Ovary (tissue), 9 donors: ENCODE results near the gene ABL2. TPM values are rescaled to one million over a fixed set of nuclear protein-coding genes. Genes with fewer than 3 reads are reported as not detected.

Source experiments
- DNase-seq, 5 donors: peaks; one replicate each; pipeline ENCODE4 v3.0.0-alpha.2; 2019 to 2020
- H3K27ac ChIP-seq, 2 donors: fragments of 200-600 bp; one replicate each; pipeline versions ENCODE4 v1.5.1 to v1.8.0; 2019 to 2022
- H3K27me3 ChIP-seq: fragments of 200-600 bp; one replicate; pipeline ENCODE4 v1.8.0; 2022
- H3K36me3 ChIP-seq: fragments of 200-600 bp; sonication (generic); one replicate; pipeline ENCODE4 v1.5.1; 2019
- H3K4me1 ChIP-seq: one replicate; pipeline ENCODE4 v1.8.1; 2013; ENCODE audit warnings: mild to moderate bottlenecking, moderate library complexity; ENCODE audit not compliant: insufficient read depth
- H3K4me3 ChIP-seq: fragments of 200-600 bp; sonication (generic); one replicate; pipeline ENCODE4 v1.5.1; 2017
- H3K9me3 ChIP-seq, 2 donors: fragments of 200-600 bp in 1 of 2; sonication (generic) in 1 of 2; one replicate each; pipeline versions ENCODE4 v1.5.1 to v1.8.1; 2013 to 2019; ENCODE audit warnings: mild to moderate bottlenecking in 1 of 2, moderate library complexity in 1 of 2
- CTCF ChIP-seq, 3 donors: fragments of 450-650 bp in 2 of 3; fragments of 200-600 bp in 1 of 3; IDR thresholded peaks; one replicate each; pipeline versions ENCODE4 v1.5.1 to v1.8.0; 2016 to 2022; ENCODE audit warnings: antibody characterized with exemption in 3 of 3, mild to moderate bottlenecking in 1 of 3
- EP300 ChIP-seq: sonication (generic); formaldehyde crosslinking; IDR thresholded peaks from one replicate; pipeline ENCODE4 v1.6.1; 2017; ENCODE audit warnings: antibody characterized with exemption
- POLR2A ChIP-seq: fragments of 450-650 bp; IDR thresholded peaks from one replicate; pipeline ENCODE4 v1.6.1; 2017; ENCODE audit warnings: antibody characterized with exemption, mild to moderate bottlenecking, moderate library complexity
- WGBS, 3 donors: extraction: QIAGEN DNeasy Blood & Tissue Kit in 1 of 3; methylation state at CpG; one replicate each; pipeline versions ENCODE4 v1.1.5 to v1.1.7; 2013 to 2017; 5-methylcytosine and 5-hydroxymethylcytosine counted together
- intact Hi-C, 4 donors: fragments of 100-400 bp; cut with DNase I; formaldehyde crosslinking; loops; one replicate each; pipeline versions ENCODE4 v1.11.0 to v1.15.1; 2022 to 2023
- polyA plus RNA-seq, 2 donors: library from polyadenylated mRNA; stranded (reverse); fragments of 200-250 nt in 1 of 2; fragments of 350-450 nt in 1 of 2; fragmentation: Illumina TruSeq in 1 of 2; extraction: RNeasy Lipid Tissue Mini Kit (QIAGEN cat#74804) in 1 of 2; gene quantifications; one replicate each; pipeline ENCODE4 v1.2.3, GENCODE V29; 2013 to 2014
- total RNA-seq, 7 donors: library from RNA; depleted of rRNA in 2 of 7; stranded (reverse); fragments of >200 nt in 2 of 7; fragmentation: NEBNext Ultra II Directional in 3 of 7; extraction: Animal tissue kit (Norgen Biotek cat#: 25700) in 3 of 7; gene quantifications; one replicate each; pipeline versions ENCODE4 v1.1.0 to v1.2.4, GENCODE V29; 2016 to 2023
- donor health status: DM: no; HTN: no; CAD: no; lungs with moderate emphysema.
- donor health status: DM: no; HTN: no; CAD: no.
- donor health status: Bipolar disorder and iron deficiency.
- donor health status: DM: yes; HTN: yes; CAD: no.
- donor health status: DM: no; HTN: no; CAD: no.
- donor health status: DM: yes; HTN: yes; CAD: no.

Gene ABL2
- total and polyA plus RNA-seq, 9 donors: 4.1 to 22.7 (median 14.6) TPM

- Histone ChIP-seq H3K36me3 (no peaks in the 10 kb centered on the region), H3K9me3 (no peaks in the 10 kb centered on the region), H3K4me3 (no peak overlapping the region), H3K27me3 (no peaks in the 10 kb centered on the region), H3K27ac (no peak overlapping the region), H3K4me1 (peaks cover 4% of the 10 kb centered on the region)
- DNase-seq: peak in 3 of 5 donors; percentile 35 to 72 (median 42)
- intact Hi-C loops: loop anchor here in 1 of 4 donors (2.0 kb wide), 1 partner anchor 288 kb away; no protein-coding TSS in a partner anchor
- 36 to 45% (median 38%) methylated on average over 18 of the region's 18 CpGs for WGBS, 3 donors
- no peak for TF ChIP-seq POLR2A
- peak; percentile 42 to 76 (median 74) for TF ChIP-seq CTCF (IDR thresholded peaks at IDR 0.05)
- no peak for TF ChIP-seq EP300
These were observed 150.2 kb downstream of the ABL2 start for GRCh38 chr1:179079113-179079761.

GRCh38 chr1:179077396-179077795 is 152.1 kb downstream of the ABL2 start:
- 21 to 36% (median 23%) methylated on average over 7 of the region's 7 CpGs for WGBS, 3 donors
- Histone ChIP-seq H3K4me1 (no peaks in the 10 kb centered on the region), H3K27me3 (no peaks in the 10 kb centered on the region), H3K27ac (no peak overlapping the region), H3K9me3 (no peaks in the 10 kb centered on the region), H3K4me3 (no peak overlapping the region), H3K36me3 (no peaks in the 10 kb centered on the region)
- no peak for TF ChIP-seq POLR2A
- TF ChIP-seq CTCF (IDR thresholded peaks at IDR 0.05): no peak
- TF ChIP-seq EP300: no peak
- no peak for DNase-seq
- intact Hi-C loops: no loop called here

GRCh38 chr1:179066471-179066870 is 163.0 kb downstream of the ABL2 start:
- 97% methylated on average over 4 of the region's 4 CpGs for WGBS, 3 donors
- H3K9me3 ChIP-seq: no peaks in the 10 kb centered on the region
- H3K4me3 ChIP-seq: no peak overlapping the region
- intact Hi-C loops: no loop called here
- no peak for TF ChIP-seq CTCF (IDR thresholded peaks at IDR 0.05)
- TF ChIP-seq POLR2A: no peak
- TF ChIP-seq EP300: no peak
- no peak overlapping the region for H3K27ac ChIP-seq
- H3K36me3 ChIP-seq: no peaks in the 10 kb centered on the region
- H3K4me1 ChIP-seq: no peaks in the 10 kb centered on the region
- no peak for DNase-seq
- no peaks in the 10 kb centered on the region for H3K27me3 ChIP-seq

- Histone ChIP-seq H3K27me3 (no peaks in the 10 kb centered on the region), H3K4me3 (no peak overlapping the region), H3K9me3 (no peaks in the 10 kb centered on the region), H3K36me3 (no peaks in the 10 kb centered on the region), H3K4me1 (no peaks in the 10 kb centered on the region), H3K27ac (no peak overlapping the region)
- intact Hi-C loops: no loop called here
- DNase-seq: no peak
- TF ChIP-seq EP300 (no peak), POLR2A (no peak), CTCF (IDR thresholded peaks at IDR 0.05) (no peak)
- WGBS, 3 donors: 88 to 90% (median 89%) methylated on average over 8 of the region's 8 CpGs
These were observed 167.9 kb downstream of the ABL2 start for GRCh38 chr1:179061360-179062282.
